ENCODE data around the gene ANKRD34A.
"Not testable (repeated sequence)": the region's sequence is repeated elsewhere in the genome, so short reads cannot be mapped to it uniquely, and the experiment has no call there.

The ANKRD34A gene

GRCh38 chr1:145926686-145927062, 37.7 kb downstream of the ANKRD34A start:
- H4K20me1 ChIP-seq (ENCODE audit: insufficient read depth): no peaks in the 10 kb centered on the region
- H3K9ac ChIP-seq: peak overlapping the region; percentile 80
- peak overlapping the region; percentile 75 for H3K27ac ChIP-seq
- peak overlapping the region; percentile 89 for H3K4me2 ChIP-seq
- no peak for TF ChIP-seq CTCF (conservative IDR thresholded peaks at IDR 0.05; ENCODE audit: low read depth, low read length)
- H3K4me1 ChIP-seq (ENCODE audit: low read depth, poor library complexity, severe bottlenecking): peaks cover 18% of the 10 kb centered on the region
- no peaks in the 10 kb centered on the region for H3K27me3 ChIP-seq (ENCODE audit: insufficient read depth, low read depth)
- peak overlapping the region; percentile 73 for H2AFZ ChIP-seq (ENCODE audit: low read depth)
- H3K36me3 ChIP-seq (ENCODE audit: insufficient read depth): peaks cover 7% of the 10 kb centered on the region; the same call in 1 of the 2 replicates
- H3K4me3 ChIP-seq (IDR thresholded peaks at IDR 0.05; ENCODE audit: insufficient read depth, low read depth, low read length): peak overlapping the region; percentile 100
- H3K79me2 ChIP-seq (ENCODE audit: insufficient read depth, low read depth): peaks cover 28% of the 10 kb centered on the region

- TF ChIP-seq CTCF (conservative IDR thresholded peaks at IDR 0.05; ENCODE audit: low read depth, low read length): no peak
- H3K27me3 ChIP-seq (ENCODE audit: insufficient read depth, low read depth): no peaks in the 10 kb centered on the region
- H4K20me1 ChIP-seq (ENCODE audit: insufficient read depth): no peaks in the 10 kb centered on the region
- peaks cover 28% of the 10 kb centered on the region for H3K4me1 ChIP-seq (ENCODE audit: low read depth, poor library complexity, severe bottlenecking)
- no peak overlapping the region for H2AFZ ChIP-seq (ENCODE audit: low read depth)
- H3K4me3 ChIP-seq (IDR thresholded peaks at IDR 0.05; ENCODE audit: insufficient read depth, low read depth, low read length): no peak overlapping the region
- H3K36me3 ChIP-seq (ENCODE audit: insufficient read depth): peaks cover 7% of the 10 kb centered on the region; the same call in 1 of the 2 replicates
- no peak overlapping the region for H3K9ac ChIP-seq
- peaks cover 16% of the 10 kb centered on the region for H3K79me2 ChIP-seq (ENCODE audit: insufficient read depth, low read depth)
- H3K4me2 ChIP-seq: no peak overlapping the region
- no peak overlapping the region for H3K27ac ChIP-seq
Observed at GRCh38 chr1:145922266-145922665, 42.1 kb downstream of the ANKRD34A start.

GRCh38 chr1:145920297-145920696, 44.1 kb downstream of the ANKRD34A start:
- not testable (repeated sequence) for H3K79me2 ChIP-seq (ENCODE audit: insufficient read depth, low read depth); H3K4me2 ChIP-seq; H3K36me3 ChIP-seq (ENCODE audit: insufficient read depth); H2AFZ ChIP-seq (ENCODE audit: low read depth); H4K20me1 ChIP-seq (ENCODE audit: insufficient read depth); H3K9ac ChIP-seq; H3K27me3 ChIP-seq (ENCODE audit: insufficient read depth, low read depth); H3K4me3 ChIP-seq (IDR thresholded peaks at IDR 0.05; ENCODE audit: insufficient read depth, low read depth, low read length); H3K27ac ChIP-seq
- H3K4me1 ChIP-seq (ENCODE audit: low read depth, poor library complexity, severe bottlenecking): peaks cover 24% of the 10 kb centered on the region

GRCh38 chr1:145918992-145919939, 45.1 kb downstream of the ANKRD34A start:
- Histone ChIP-seq H3K4me1 (ENCODE audit: low read depth, poor library complexity, severe bottlenecking) (peaks cover 24% of the 10 kb centered on the region), H3K27ac (peak overlapping the region; percentile 38), H3K4me2 (peak overlapping the region; percentile 86), H3K36me3 (ENCODE audit: insufficient read depth) (no peaks in the 10 kb centered on the region), H3K27me3 (ENCODE audit: insufficient read depth, low read depth) (no peaks in the 10 kb centered on the region), H3K79me2 (ENCODE audit: insufficient read depth, low read depth) (no peaks in the 10 kb centered on the region), H3K9ac (peak overlapping the region; percentile 46), H2AFZ (ENCODE audit: low read depth) (peak overlapping the region; percentile 77), H3K4me3 (IDR thresholded peaks at IDR 0.05; ENCODE audit: insufficient read depth, low read depth, low read length) (peak overlapping the region; percentile 98), H4K20me1 (ENCODE audit: insufficient read depth) (no peaks in the 10 kb centered on the region)
- TF ChIP-seq CTCF (conservative IDR thresholded peaks at IDR 0.05; ENCODE audit: low read depth, low read length): no peak; the same call in 1 of the 2 replicates
